Measurements from ENCODE around the gene MGAT5.

DNA sequence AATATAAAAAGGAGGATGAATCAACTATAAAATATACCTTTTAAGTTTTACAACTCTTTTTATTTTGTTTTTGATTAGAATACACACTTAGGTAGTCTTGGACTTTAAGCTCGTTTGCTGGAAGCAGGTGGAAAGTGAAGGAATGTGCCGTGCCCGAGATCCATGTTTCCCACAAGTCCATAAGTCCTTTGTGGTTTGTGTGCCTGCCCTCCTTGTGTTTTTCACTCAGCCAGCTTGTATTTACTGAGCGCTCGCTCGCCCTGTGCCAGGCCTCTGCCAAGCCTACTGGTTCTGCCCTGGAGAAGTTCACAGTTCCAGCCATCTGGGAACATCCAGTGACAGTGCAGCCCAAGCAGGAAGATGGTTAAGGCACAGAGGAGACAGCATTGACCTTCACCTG lies 142.6 kb downstream of the MGAT5 start:
- TF ChIP-seq EZH2 (IDR thresholded peaks at IDR 0.05; ENCODE audit: borderline replicate concordance, low read length): no peak
- TF ChIP-seq, protein P1, sequence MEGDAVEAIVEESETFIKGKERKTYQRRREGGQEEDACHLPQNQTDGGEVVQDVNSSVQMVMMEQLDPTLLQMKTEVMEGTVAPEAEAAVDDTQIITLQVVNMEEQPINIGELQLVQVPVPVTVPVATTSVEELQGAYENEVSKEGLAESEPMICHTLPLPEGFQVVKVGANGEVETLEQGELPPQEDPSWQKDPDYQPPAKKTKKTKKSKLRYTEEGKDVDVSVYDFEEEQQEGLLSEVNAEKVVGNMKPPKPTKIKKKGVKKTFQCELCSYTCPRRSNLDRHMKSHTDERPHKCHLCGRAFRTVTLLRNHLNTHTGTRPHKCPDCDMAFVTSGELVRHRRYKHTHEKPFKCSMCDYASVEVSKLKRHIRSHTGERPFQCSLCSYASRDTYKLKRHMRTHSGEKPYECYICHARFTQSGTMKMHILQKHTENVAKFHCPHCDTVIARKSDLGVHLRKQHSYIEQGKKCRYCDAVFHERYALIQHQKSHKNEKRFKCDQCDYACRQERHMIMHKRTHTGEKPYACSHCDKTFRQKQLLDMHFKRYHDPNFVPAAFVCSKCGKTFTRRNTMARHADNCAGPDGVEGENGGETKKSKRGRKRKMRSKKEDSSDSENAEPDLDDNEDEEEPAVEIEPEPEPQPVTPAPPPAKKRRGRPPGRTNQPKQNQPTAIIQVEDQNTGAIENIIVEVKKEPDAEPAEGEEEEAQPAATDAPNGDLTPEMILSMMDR (IDR thresholded peaks at IDR 0.05; ENCODE audit: low read length): no peak
